NCI-H146 treated with DMSO at 0.1 percent for 48 hours (cell line): Measurements from ENCODE around the gene HAGH.

Experiments
- DNase-seq: peaks from one replicate; lab custom pipeline; 2025; ENCODE audit not compliant: unreplicated experiment; lab: John Stamatoyannopoulos, UW

Gene HAGH

DNA sequence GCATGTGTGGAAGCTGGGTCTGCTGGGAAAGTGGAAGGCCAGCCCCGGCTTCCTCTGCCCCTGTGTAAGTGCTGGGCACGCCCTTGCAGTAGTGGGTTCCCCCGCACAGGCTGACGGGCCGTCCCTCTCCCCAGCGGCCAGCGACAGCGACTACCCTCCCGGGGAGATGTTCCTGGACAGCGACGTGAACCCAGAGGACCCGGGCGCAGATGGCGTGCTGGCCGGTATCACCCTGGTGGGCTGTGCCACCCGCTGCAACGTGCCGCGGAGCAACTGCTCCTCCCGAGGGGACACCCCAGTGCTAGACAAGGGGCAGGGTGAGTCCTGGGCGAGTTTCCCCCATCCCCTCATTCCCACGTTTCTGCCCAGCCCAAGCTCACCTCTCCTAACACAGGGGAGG, 60.8 kb downstream of the HAGH start:
- no peak for DNase-seq

DNA sequence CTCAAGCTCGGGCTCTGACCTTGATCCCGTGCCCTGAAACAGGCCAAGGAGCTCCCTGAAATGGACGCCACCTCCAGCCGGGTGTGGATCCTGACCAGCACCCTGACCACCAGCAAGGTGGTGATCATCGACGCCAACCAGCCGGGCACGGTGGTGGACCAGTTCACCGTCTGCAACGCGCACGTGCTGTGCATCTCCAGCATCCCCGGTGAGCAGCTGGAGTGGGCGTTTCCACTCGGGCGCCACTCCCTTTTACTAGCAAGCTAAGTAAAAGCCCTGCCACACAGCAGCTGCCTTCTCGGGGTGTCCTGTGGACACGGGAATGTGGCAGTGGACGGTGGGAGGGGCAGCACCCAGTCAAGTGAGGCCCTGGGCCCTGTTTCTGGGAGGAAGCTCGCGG, 61.7 kb downstream of the HAGH start:
- DNase-seq: no peak

DNA sequence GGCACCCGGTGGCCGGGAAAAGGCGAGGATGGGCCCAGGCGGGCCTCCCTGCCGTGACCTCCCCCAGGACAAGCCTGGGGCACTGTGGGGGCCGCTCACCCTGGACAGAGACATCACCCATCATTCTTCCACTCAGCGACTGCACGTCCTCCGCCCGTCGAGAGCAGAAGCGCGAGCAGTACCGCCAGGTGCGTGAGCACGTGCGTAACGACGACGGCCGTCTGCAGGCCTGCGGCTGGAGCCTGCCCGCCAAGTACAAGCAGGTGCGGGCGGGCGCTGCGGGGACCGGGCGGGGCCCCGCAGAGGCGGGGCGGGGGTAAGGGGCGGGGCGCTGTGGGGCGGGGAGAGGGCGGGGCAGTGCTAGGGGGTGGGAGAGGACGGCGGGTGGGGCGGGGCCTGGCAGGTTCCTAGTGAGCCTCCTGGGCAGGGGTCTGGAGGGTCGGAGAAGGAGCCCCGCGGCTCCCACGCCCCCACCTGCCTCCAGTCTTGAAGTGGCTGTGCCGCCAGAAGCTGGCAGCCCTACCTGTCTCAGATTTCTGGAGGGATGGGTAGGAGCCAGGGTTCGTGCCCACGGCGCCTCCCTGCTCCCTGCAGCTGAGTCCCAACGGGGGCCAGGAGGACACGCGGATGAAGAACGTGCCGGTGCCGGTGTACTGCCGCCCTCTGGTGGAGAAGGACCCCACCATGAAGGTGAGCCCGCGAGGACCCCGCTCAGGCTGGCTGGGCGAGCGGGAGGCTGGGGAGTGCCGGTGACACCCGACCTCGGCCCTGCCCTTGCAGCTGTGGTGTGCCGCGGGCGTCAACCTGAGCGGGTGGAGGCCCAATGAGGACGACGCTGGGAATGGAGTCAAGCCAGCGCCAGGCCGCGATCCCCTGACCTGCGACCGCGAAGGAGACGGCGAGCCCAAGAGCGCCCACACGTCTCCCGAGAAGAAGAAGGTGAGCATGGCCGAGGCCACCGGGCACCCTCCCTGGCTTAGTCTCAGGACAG, 62.8 kb downstream of the HAGH start:
- DNase-seq: no peak

DNA sequence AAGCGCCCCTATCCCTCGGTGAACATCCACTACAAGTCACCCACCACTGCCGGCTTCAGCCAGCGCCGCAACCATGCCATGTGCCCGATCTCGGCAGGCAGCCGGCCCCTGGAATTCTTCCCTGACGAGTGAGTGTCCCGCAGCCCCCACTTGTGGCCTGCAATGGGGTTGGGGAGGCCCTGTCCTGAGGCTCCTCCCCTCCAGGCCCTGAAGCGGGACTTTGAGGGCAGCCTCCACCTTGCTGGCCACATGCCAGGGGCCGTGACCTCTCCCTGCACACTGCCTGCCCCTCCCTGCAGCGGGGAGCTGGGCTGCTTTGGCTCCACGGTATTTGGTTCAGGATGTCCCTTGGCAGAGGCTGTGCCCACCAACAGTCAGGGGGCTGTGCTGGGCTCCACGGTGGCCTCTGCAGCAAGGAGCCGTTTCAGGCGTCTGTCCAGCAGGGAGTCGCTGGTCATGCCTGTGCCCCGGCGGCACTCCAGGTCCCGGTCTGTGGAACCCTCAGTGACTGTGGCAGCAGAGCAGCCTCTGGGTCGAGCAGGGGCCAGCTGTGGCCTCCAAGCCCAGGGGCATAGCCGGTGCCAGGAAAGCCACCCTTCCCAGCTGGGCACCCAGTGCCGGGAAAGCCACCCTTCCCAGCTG, 63.6 kb downstream of the HAGH start:
- DNase-seq: no peak

DNA sequence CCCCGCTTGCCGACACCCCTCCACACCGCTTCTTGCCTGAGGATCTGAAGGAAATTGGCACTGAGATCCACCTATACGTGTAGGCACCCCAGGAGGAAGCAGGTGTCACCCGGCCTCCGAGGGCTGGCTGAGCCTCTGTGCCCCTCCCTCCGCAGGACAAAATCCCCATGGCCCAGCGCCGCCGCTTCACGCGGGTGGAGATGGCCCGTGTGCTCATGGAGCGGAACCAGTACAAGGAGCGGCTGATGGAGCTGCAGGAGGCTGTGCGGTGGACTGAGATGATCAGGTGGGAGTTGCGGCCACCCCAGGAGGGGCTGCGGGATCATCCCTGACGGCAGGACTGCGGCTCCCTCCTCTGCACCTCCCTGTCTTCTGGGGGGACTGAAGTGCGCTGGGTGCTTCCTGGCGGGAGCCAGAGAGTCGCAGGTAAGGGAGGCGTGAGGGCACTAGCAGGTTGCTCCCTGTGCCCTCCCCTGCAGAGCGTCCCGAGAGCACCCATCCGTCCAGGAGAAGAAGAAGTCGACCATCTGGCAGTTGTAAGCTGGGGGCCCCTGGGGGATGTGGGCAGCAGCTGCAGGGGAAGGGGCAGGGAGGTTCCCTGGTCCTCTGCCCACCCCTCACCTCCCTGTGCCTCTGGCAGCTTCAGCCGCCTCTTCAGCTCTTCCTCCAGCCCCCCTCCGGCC, 64.3 kb downstream of the HAGH start:
- DNase-seq: no peak

DNA sequence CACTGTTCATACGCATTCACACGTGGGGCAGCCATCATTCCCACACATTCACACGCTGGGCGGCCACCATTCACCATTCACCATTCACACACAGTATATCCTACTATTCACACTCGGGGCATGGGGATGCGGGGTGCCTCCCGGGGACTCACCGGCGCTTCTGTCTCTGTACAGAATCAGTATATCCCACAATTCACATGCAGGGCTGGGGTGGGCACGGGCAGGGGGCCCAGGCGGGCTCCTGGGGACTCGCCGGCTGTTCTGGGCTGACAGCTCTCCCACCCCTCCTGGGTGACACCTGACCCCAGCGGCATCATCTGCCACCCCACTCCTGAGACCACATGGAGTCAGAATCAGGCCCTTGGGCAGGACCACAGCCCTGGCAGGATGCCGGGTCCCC, 64.9 kb downstream of the HAGH start:
- DNase-seq: no peak

DNA sequence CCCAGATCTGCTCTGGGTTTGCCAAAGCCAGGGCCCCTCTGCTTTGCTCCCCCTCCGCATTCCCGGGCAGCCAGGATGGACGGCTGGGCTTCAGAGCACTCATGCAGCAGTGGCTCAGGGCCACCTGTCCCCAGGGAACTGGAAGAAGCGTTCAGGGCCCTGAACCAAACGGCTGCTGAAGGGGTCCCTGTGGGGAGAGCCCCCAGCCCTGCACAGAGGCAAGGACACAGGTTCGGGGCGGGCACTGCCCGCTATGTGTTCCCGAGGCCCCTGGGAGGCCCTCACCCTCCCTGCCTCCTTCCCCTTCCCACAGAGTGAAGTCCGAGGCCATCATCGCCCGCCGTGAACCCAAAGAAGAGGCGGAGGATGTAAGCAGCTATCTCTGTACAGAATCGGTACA, 65.7 kb downstream of the HAGH start:
- DNase-seq: no peak

DNA sequence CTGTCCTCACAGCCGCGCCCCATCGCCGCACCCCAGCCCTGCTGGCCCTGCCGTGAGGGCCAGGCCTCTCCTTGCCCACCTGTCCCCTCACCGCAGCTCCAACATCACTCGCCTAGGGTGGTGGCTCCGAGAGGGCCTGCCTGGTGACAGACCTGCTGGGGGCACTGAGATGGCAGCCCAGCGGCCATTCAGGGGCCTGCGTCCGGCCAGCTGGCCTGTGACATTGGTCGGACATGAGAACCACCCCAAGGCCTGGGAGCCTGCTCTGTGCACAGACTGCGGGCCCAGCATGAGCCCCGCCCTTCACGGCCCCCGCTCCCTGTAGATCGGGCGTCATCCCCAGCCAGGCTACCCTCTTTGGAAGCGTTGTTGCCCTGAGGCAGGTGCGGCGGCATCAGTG, 67.1 kb downstream of the HAGH start:
- no peak for DNase-seq

DNA sequence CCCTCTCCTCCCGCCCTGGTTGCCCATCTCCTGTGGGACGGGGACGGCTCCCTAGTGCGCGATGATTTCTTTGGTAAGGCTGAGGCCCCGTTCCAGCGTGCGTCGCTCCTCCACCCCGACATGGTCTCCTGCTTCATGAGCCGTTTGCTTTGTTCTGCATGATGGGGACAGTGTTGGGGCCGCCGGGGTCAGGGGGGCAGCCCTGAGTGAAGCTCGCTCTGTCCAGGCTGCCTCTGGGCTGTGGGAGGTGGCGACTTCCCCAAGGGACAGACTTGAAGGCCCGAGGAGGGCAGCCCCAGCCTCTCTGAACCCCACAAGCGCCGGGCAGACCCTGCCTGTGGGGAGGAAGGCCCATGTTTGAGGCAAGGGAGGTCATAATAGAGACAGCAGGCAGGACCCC, 67.7 kb downstream of the HAGH start:
- DNase-seq: no peak

DNA sequence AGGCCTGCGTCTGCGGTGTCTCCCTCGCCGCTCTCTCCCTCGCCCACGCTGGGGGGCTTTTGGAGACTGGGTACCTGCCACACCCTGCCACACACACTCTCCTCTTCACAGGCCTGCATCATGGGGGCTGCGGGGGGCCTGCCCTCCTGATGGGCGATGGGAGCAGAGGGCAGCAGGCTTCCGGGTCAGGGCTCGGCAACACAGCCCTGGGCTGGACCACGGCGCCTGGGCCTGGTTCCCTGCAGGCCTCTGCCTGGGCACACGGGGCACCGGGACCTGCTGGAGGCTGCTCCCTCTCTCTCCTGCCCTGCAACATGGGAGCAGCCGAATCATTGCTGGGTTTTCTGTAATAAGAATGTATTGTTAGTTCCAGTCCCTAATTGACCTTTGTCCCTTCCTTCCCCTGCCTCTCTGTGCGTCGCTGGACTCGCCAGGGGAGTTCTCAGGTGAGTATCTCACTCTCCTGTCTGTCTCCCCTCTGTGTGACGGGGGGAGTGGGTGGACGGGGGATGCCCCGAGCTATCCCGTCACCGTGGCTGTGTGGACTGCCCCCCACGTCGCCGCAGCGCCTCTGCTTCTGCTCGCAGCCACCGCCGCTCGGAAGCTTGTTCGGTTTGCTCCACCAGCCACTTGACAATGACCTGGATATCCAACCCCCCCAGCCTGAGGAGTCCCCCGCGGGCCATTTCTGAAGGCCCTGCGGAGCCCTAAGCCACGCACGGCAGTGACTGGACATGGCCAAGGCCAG, 68.7 kb downstream of the HAGH start:
- DNase-seq: no peak
